Measurements from ENCODE around the gene HHAT.

The HHAT gene

DNA sequence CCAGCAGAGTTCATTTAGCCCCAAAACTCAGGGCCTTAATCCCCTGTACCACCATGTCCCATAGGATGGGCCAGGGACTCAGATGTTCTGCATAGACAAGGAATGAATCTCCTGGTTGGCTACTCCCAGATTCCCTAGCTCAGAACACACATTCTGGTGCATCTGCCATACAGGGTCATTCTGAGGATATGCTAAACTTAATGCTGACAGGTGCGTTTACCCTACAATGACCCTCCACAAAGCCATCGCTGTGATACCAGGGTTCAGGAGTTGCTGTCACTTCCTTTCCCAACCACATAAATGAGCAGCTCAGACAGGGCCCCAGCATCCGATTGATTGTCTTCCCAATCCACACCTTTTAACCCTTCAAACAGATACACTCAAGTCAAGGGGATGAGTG is 32.0 kb upstream of the HHAT start:
- no peak overlapping the region for H3K27ac ChIP-seq (ENCODE audit: low read length)
- H3K4me3 ChIP-seq (ENCODE audit: low read depth in 1 of 2, low read length in 2 of 2) = no peak overlapping the region
- H3K27me3 ChIP-seq (ENCODE audit: insufficient read depth, low read length, poor library complexity) = no peaks in the 10 kb centered on the region
- no peak overlapping the region for H3K4me2 ChIP-seq (ENCODE audit: insufficient read depth, low read length)
- H4K20me1 ChIP-seq (ENCODE audit: insufficient read depth, low read length) = no peaks in the 10 kb centered on the region
- no peak for ATAC-seq (ENCODE audit: insufficient read depth, low read depth)
- H3K79me2 ChIP-seq (ENCODE audit: insufficient read depth, low read length) = no peaks in the 10 kb centered on the region
- no peaks in the 10 kb centered on the region for H3K36me3 ChIP-seq (ENCODE audit: insufficient read depth, low read length)
- H2AFZ ChIP-seq (ENCODE audit: low read depth, low read length) = no peak overlapping the region
- no peaks in the 10 kb centered on the region for H3K9me3 ChIP-seq (ENCODE audit: insufficient read depth, low read length, severe bottlenecking)
- no peak for DNase-seq
- H3K9ac ChIP-seq (ENCODE audit: low read depth, low read length) = no peak overlapping the region
- no peak for TF ChIP-seq EZH2 (IDR thresholded peaks at IDR 0.05; ENCODE audit: borderline replicate concordance, low read depth, low read length, severe bottlenecking)
- TF ChIP-seq, protein P1, sequence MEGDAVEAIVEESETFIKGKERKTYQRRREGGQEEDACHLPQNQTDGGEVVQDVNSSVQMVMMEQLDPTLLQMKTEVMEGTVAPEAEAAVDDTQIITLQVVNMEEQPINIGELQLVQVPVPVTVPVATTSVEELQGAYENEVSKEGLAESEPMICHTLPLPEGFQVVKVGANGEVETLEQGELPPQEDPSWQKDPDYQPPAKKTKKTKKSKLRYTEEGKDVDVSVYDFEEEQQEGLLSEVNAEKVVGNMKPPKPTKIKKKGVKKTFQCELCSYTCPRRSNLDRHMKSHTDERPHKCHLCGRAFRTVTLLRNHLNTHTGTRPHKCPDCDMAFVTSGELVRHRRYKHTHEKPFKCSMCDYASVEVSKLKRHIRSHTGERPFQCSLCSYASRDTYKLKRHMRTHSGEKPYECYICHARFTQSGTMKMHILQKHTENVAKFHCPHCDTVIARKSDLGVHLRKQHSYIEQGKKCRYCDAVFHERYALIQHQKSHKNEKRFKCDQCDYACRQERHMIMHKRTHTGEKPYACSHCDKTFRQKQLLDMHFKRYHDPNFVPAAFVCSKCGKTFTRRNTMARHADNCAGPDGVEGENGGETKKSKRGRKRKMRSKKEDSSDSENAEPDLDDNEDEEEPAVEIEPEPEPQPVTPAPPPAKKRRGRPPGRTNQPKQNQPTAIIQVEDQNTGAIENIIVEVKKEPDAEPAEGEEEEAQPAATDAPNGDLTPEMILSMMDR (IDR thresholded peaks at IDR 0.05; ENCODE audit: borderline replicate concordance, extremely low read depth, low read length, poor library complexity, severe bottlenecking) = no peak
- H3K4me1 ChIP-seq (ENCODE audit: insufficient read depth, low read length) = no peaks in the 10 kb centered on the region

DNA sequence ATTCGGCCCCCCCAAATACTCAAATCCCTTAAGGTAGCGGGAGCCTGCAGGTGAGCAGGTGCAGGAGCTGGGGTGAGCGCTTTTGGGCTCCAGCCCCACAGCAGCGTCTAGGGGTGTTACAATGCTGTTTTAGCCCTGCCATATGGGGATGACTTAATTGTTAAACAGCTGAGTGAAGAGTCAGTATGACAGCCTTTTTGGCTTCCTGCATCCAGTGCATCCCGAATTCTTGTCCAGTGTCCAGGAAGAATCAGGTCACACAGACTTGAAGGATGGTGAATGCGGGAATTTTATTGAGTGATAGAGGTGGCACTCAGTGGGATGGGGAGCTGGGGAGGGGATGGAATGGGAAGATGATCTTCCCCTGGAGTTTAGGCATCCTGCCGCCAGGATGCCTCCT is 30.4 kb upstream of the HHAT start:
- Histone ChIP-seq H3K79me2 (ENCODE audit: insufficient read depth, low read length) (no peaks in the 10 kb centered on the region), H4K20me1 (ENCODE audit: insufficient read depth, low read length) (no peaks in the 10 kb centered on the region), H3K36me3 (ENCODE audit: insufficient read depth, low read length) (no peaks in the 10 kb centered on the region), H3K9me3 (ENCODE audit: insufficient read depth, low read length, severe bottlenecking) (no peaks in the 10 kb centered on the region), H2AFZ (ENCODE audit: low read depth, low read length) (no peak overlapping the region), H3K4me2 (ENCODE audit: insufficient read depth, low read length) (no peak overlapping the region), H3K27ac (ENCODE audit: low read length) (no peak overlapping the region), H3K4me1 (ENCODE audit: insufficient read depth, low read length) (no peaks in the 10 kb centered on the region), H3K9ac (ENCODE audit: low read depth, low read length) (no peak overlapping the region), H3K4me3 (ENCODE audit: low read depth in 1 of 2, low read length in 2 of 2) (no peak overlapping the region), H3K27me3 (ENCODE audit: insufficient read depth, low read length, poor library complexity) (no peaks in the 10 kb centered on the region)
- ATAC-seq (ENCODE audit: insufficient read depth, low read depth) (no peak), DNase-seq (no peak)
- TF ChIP-seq, protein P1 (IDR thresholded peaks at IDR 0.05; ENCODE audit: borderline replicate concordance, extremely low read depth, low read length, poor library complexity, severe bottlenecking) = no peak
- no peak for TF ChIP-seq EZH2 (IDR thresholded peaks at IDR 0.05; ENCODE audit: borderline replicate concordance, low read depth, low read length, severe bottlenecking)

DNA sequence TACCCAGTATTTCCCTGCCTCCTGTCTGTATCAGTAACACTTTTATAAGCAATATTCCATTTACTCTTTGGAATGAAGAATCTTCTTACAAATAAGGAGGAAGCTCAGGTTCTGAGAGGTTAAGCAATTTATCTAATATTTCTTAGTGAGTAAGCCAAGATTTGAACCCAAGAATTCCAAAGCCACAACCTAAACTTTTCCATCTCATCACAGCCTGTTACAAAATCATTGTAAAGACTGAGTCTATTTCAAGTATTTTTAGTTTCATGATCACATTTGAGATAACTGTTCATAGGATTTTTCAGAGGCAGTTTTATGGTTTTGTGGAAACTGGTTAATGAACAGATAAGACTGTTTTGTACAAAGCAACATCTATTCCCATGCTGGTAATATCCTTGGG is 29.8 kb upstream of the HHAT start:
- no peak overlapping the region for H3K4me2 ChIP-seq (ENCODE audit: insufficient read depth, low read length)
- H2AFZ ChIP-seq (ENCODE audit: low read depth, low read length) = no peak overlapping the region
- H3K27me3 ChIP-seq (ENCODE audit: insufficient read depth, low read length, poor library complexity) = no peaks in the 10 kb centered on the region
- H3K36me3 ChIP-seq (ENCODE audit: insufficient read depth, low read length) = no peaks in the 10 kb centered on the region
- ATAC-seq (ENCODE audit: insufficient read depth, low read depth) = no peak
- H3K79me2 ChIP-seq (ENCODE audit: insufficient read depth, low read length) = no peaks in the 10 kb centered on the region
- no peak for TF ChIP-seq EZH2 (IDR thresholded peaks at IDR 0.05; ENCODE audit: borderline replicate concordance, low read depth, low read length, severe bottlenecking)
- TF ChIP-seq, protein P1 (IDR thresholded peaks at IDR 0.05; ENCODE audit: borderline replicate concordance, extremely low read depth, low read length, poor library complexity, severe bottlenecking) = no peak
- H3K4me1 ChIP-seq (ENCODE audit: insufficient read depth, low read length) = no peaks in the 10 kb centered on the region
- H3K27ac ChIP-seq (ENCODE audit: low read length) = no peak overlapping the region
- H3K4me3 ChIP-seq (ENCODE audit: low read depth in 1 of 2, low read length in 2 of 2) = no peak overlapping the region
- H3K9ac ChIP-seq (ENCODE audit: low read depth, low read length) = no peak overlapping the region
- no peaks in the 10 kb centered on the region for H3K9me3 ChIP-seq (ENCODE audit: insufficient read depth, low read length, severe bottlenecking)
- DNase-seq = no peak
- no peaks in the 10 kb centered on the region for H4K20me1 ChIP-seq (ENCODE audit: insufficient read depth, low read length)

DNA sequence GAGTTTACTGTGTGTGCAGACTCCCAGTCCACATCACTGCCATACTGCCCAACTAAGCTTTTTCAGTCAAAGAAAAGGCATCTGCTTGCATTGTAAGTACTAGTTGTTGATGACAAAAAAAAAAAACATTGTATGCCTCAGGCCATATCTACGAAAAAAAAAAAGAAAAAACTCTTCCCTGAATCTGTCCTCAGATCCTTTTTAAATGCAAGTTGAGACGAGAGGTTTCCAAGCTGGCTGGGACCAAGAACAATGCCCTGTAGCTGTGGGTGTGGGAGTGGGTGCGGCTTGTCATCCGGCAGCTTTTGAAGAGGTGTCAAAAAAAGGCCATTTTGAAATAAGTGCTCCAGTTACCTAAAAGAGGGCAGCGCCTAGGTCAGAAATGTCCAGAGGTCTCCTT is 29.2 kb upstream of the HHAT start:
- Histone ChIP-seq H3K9ac (ENCODE audit: low read depth, low read length) (no peak overlapping the region), H3K4me2 (ENCODE audit: insufficient read depth, low read length) (no peak overlapping the region), H3K36me3 (ENCODE audit: insufficient read depth, low read length) (no peaks in the 10 kb centered on the region), H3K4me1 (ENCODE audit: insufficient read depth, low read length) (no peaks in the 10 kb centered on the region), H3K27ac (ENCODE audit: low read length) (no peak overlapping the region), H3K79me2 (ENCODE audit: insufficient read depth, low read length) (no peaks in the 10 kb centered on the region), H3K4me3 (ENCODE audit: low read depth in 1 of 2, low read length in 2 of 2) (no peak overlapping the region), H3K9me3 (ENCODE audit: insufficient read depth, low read length, severe bottlenecking) (no peaks in the 10 kb centered on the region), H3K27me3 (ENCODE audit: insufficient read depth, low read length, poor library complexity) (no peaks in the 10 kb centered on the region), H2AFZ (ENCODE audit: low read depth, low read length) (no peak overlapping the region), H4K20me1 (ENCODE audit: insufficient read depth, low read length) (no peaks in the 10 kb centered on the region)
- DNase-seq (no peak), ATAC-seq (ENCODE audit: insufficient read depth, low read depth) (no peak)
- no peak for TF ChIP-seq EZH2 (IDR thresholded peaks at IDR 0.05; ENCODE audit: borderline replicate concordance, low read depth, low read length, severe bottlenecking)
- TF ChIP-seq, protein P1 (IDR thresholded peaks at IDR 0.05; ENCODE audit: borderline replicate concordance, extremely low read depth, low read length, poor library complexity, severe bottlenecking) = no peak
